ENCODE measurements around the gene PCDH9. TPM values are rescaled to one million over a fixed set of nuclear protein-coding genes. Genes with fewer than 3 reads are reported as not detected.

The PCDH9 gene
- polyA plus RNA-seq, 1 of the 3 experiments (the other 2 are of a cell fraction): 1.3 TPM

- ChIA-PET CTCF (no interaction called here), POLR2A (no interaction called here)
These were observed 799.4 kb downstream of the PCDH9 start for GRCh38 chr13:66430728-66431127.

DNA sequence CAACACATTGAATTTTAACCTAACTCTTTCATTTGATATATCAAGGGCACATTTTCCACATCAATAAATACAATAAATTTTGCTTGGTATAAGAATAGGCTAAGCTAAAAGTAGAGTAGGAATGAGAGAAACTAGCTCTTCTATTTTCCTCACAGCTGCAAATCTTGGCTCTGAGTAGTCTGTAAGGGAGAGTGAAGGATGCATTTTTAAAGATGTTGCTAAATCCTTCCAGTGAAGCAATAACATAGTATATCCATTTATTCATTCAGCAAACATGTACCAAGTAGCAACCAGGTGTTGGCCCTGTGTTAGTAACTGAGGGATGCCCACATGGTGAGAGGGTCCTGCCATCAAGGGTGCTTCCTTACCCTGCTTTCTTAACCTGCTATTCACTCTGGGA lies 799.9 kb downstream of the PCDH9 start:
- Histone ChIP-seq H3K27me3 (ENCODE audit: insufficient read depth) (no peaks in the 10 kb centered on the region), H3K4me2 (no peak overlapping the region), H3K4me3 (ENCODE audit: low read depth in 2 of 2, low read length in 1 of 2) (no peak overlapping the region), H2AFZ (ENCODE audit: low read depth) (no peak overlapping the region), H3K9ac (no peak overlapping the region), H3K9me3 (no peaks in the 10 kb centered on the region), H3F3A (replicated peaks; ENCODE audit: insufficient read depth) (peaks cover 7% of the 10 kb centered on the region), H3K36me3 (replicated peaks in 1 of 2; ENCODE audit: control insufficient read depth in 1 of 2, insufficient read depth in 2 of 2, low read length in 1 of 2) (no peaks in the 10 kb centered on the region), H3K79me2 (ENCODE audit: insufficient read depth) (no peaks in the 10 kb centered on the region), H3K4me1 (ENCODE audit: control insufficient read depth in 1 of 2, insufficient read depth in 2 of 2, low read depth in 1 of 2, low read length in 1 of 2) (peaks cover 0 to 3% of the 10 kb centered on the region in 2 experiments; a peak in 1 of 4 replicates), H3K27ac (ENCODE audit: low read depth in 2 of 2, low read length in 1 of 2) (no peak overlapping the region), H3K9me2 (no peaks in the 10 kb centered on the region), H4K20me1 (ENCODE audit: insufficient read depth) (no peaks in the 10 kb centered on the region)
- TF ChIP-seq NRF1 (IDR thresholded peaks at IDR 0.05; ENCODE audit: low read depth, low read length) (no peak), MEF2A (IDR thresholded peaks at IDR 0.05; ENCODE audit: borderline replicate concordance, low read depth) (no peak), RAD21 (IDR thresholded peaks at IDR 0.05; ENCODE audit: low read length) (no peak), RFX5 (IDR thresholded peaks at IDR 0.05; ENCODE audit: low read length) (no peak), JUND (IDR thresholded peaks at IDR 0.05) (no peak), TEAD4 (IDR thresholded peaks at IDR 0.05; ENCODE audit: borderline replicate concordance, insufficient read depth) (no peak), FOXM1 (IDR thresholded peaks at IDR 0.05; ENCODE audit: low read depth) (no peak), FOXJ3 (CRISPR knock-in tag; IDR thresholded peaks at IDR 0.05) (no peak), SIN3A (IDR thresholded peaks at IDR 0.05; ENCODE audit: borderline replicate concordance, low read depth, low read length) (no peak), RXRA (IDR thresholded peaks at IDR 0.05; ENCODE audit: borderline replicate concordance, low read depth) (no peak)
- TF ChIP-seq, protein P1, sequence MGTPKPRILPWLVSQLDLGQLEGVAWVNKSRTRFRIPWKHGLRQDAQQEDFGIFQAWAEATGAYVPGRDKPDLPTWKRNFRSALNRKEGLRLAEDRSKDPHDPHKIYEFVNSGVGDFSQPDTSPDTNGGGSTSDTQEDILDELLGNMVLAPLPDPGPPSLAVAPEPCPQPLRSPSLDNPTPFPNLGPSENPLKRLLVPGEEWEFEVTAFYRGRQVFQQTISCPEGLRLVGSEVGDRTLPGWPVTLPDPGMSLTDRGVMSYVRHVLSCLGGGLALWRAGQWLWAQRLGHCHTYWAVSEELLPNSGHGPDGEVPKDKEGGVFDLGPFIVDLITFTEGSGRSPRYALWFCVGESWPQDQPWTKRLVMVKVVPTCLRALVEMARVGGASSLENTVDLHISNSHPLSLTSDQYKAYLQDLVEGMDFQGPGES (IDR thresholded peaks at IDR 0.05; ENCODE audit: low read depth, low read length): no peak
- no peak for DNase-seq
- ChIA-PET CTCF (interaction anchor here (0.6 kb wide), 1 partner anchor 314 kb away, joined by 3 read pairs; no protein-coding TSS in a partner anchor), POLR2A (no interaction called here)

More at GRCh38 chr13:66430728-66431127, 799.4 kb downstream of the PCDH9 start:
- no peaks in the 10 kb centered on the region for H3K79me2 ChIP-seq (ENCODE audit: insufficient read depth)
- H2AFZ ChIP-seq (ENCODE audit: low read depth): no peak overlapping the region
- H3K27ac ChIP-seq (ENCODE audit: low read depth in 2 of 2, low read length in 1 of 2): no peak overlapping the region
- no peak overlapping the region for H3K4me2 ChIP-seq
- H3K27me3 ChIP-seq (ENCODE audit: insufficient read depth): no peaks in the 10 kb centered on the region
- H3K9me3 ChIP-seq: no peaks in the 10 kb centered on the region
- no peak overlapping the region for H3K9ac ChIP-seq
- H3K4me1 ChIP-seq (ENCODE audit: control insufficient read depth in 1 of 2, insufficient read depth in 2 of 2, low read depth in 1 of 2, low read length in 1 of 2): peaks cover 0 to 3% of the 10 kb centered on the region in 2 experiments; a peak in 1 of 4 replicates
- TF ChIP-seq YY1 (IDR thresholded peaks at IDR 0.05; ENCODE audit: low read depth) (no peak), FOXM1 (IDR thresholded peaks at IDR 0.05; ENCODE audit: low read depth) (no peak), USF2 (IDR thresholded peaks at IDR 0.05; ENCODE audit: borderline replicate concordance, low read depth, low read length) (no peak), MXI1 (IDR thresholded peaks at IDR 0.05; ENCODE audit: low read depth, low read length) (no peak), SMC3 (IDR thresholded peaks at IDR 0.05; ENCODE audit: low read depth, low read length) (no peak), TCF12 (IDR thresholded peaks at IDR 0.05) (no peak), FOXJ3 (CRISPR knock-in tag; IDR thresholded peaks at IDR 0.05) (no peak), FOSL2 (IDR thresholded peaks at IDR 0.05; ENCODE audit: borderline replicate concordance, low read depth) (no peak), NRF1 (IDR thresholded peaks at IDR 0.05; ENCODE audit: low read depth, low read length) (no peak)
- TF ChIP-seq, protein P2, sequence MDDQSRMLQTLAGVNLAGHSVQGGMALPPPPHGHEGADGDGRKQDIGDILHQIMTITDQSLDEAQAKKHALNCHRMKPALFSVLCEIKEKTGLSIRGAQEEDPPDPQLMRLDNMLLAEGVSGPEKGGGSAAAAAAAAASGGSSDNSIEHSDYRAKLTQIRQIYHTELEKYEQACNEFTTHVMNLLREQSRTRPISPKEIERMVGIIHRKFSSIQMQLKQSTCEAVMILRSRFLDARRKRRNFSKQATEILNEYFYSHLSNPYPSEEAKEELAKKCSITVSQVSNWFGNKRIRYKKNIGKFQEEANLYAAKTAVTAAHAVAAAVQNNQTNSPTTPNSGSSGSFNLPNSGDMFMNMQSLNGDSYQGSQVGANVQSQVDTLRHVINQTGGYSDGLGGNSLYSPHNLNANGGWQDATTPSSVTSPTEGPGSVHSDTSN (IDR thresholded peaks at IDR 0.05): no peak
- TF ChIP-seq, protein P1 (IDR thresholded peaks at IDR 0.05; ENCODE audit: low read depth, low read length): no peak
- peaks cover 4% of the 10 kb centered on the region for H3F3A ChIP-seq (replicated peaks; ENCODE audit: insufficient read depth)
- no peaks in the 10 kb centered on the region for H3K9me2 ChIP-seq
- H3K36me3 ChIP-seq (replicated peaks in 1 of 2; ENCODE audit: control insufficient read depth in 1 of 2, insufficient read depth in 2 of 2, low read length in 1 of 2): no peaks in the 10 kb centered on the region
- no peak overlapping the region for H3K4me3 ChIP-seq (ENCODE audit: low read depth in 2 of 2, low read length in 1 of 2)
- no peaks in the 10 kb centered on the region for H4K20me1 ChIP-seq (ENCODE audit: insufficient read depth)
- no peak for DNase-seq

Measured in SK-N-SH (cell line).